H1 (cell line): ENCODE data around the gene LMNA. TPM values are rescaled to one million over a fixed set of nuclear protein-coding genes. Genes with fewer than 3 reads are reported as not detected.

Experiments
- BCL11A ChIP-seq, 2 experiments: IDR thresholded peaks; one replicate each; pipeline ENCODE4 v1.6.1; 2011; ENCODE audit warnings: low read depth in 2 of 2, low read length in 2 of 2, mild to moderate bottlenecking in 2 of 2
- CHD7 ChIP-seq: fragments of 300-600 bp; sonication (generic); IDR thresholded peaks from 2 replicates; pipeline ENCODE4 v1.7.1; 2012; ENCODE audit warnings: low read length, moderate library complexity, mild to moderate bottlenecking, inconsistent platforms; ENCODE audit not compliant: insufficient replicate concordance
- POLR2AphosphoS5 ChIP-seq: IDR thresholded peaks from 2 replicates; pipeline ENCODE4 v1.6.1; 2011; ENCODE audit warnings: low read depth, low read length
- polyA plus RNA-seq, 7 experiments: library from polyadenylated mRNA; depleted of rRNA in 3 of 7; stranded (reverse) in 5 of 7; unstranded in 2 of 7; fragments of >200 nt in 5 of 7; fragments of 200-250 nt in 2 of 7; gene quantifications; 1 replicate in 5 of 7; 2 replicates in 1 of 7; 4 replicates in 1 of 7; pipeline versions ENCODE4 v1.2.1 to v1.2.3, GENCODE V29; 2011 to 2013; ENCODE audit warnings: missing spikeins in 2 of 7, mixed read lengths in 2 of 7
- total RNA-seq: library from RNA; stranded (reverse); fragmentation: NEBNext Ultra II Directional; extraction: Animal tissue kit (Norgen Biotek cat#: 25700); gene quantifications from 2 replicates; pipeline ENCODE4 v1.2.1, GENCODE V29; 2021

LMNA gene
- total and polyA plus RNA-seq, 2 of the 8 experiments (the other 6 are each of a cell fraction or from before 2014, with no cell fraction given) = 25.8 to 46.8 TPM

GRCh38 chr1:156150333-156151011 is 36.0 kb downstream of the LMNA start (continued):
- TF ChIP-seq CHD7 (no peak), BCL11A (IDR thresholded peaks at IDR 0.05; ENCODE audit: low read depth in 2 of 2, low read length in 2 of 2) (no peak), POLR2AphosphoS5 (no peak)
